Measurements from ENCODE around the gene FUT8.

Gene FUT8

GRCh38 chr14:65499138-65499537 lies 86.6 kb downstream of the FUT8 start:
- DNase-seq, result no peak

- DNase-seq, result no peak
Observed at GRCh38 chr14:65500075-65500474, 87.5 kb downstream of the FUT8 start.

- no peak for DNase-seq
Observed at GRCh38 chr14:65501328-65501727, 88.8 kb downstream of the FUT8 start.

- DNase-seq, result no peak
Observed at GRCh38 chr14:65502676-65503124, 90.2 kb downstream of the FUT8 start.

GRCh38 chr14:65503771-65504170 lies 91.2 kb downstream of the FUT8 start:
- DNase-seq, result no peak

- no peak for DNase-seq
Observed at GRCh38 chr14:65506801-65507200, 94.3 kb downstream of the FUT8 start.

- no peak for DNase-seq
Observed at GRCh38 chr14:65509842-65510241, 97.3 kb downstream of the FUT8 start.

GRCh38 chr14:65513671-65514070 lies 101.1 kb downstream of the FUT8 start:
- DNase-seq, result no peak

GRCh38 chr14:65517635-65518542 lies 105.4 kb downstream of the FUT8 start:
- no peak for DNase-seq

- DNase-seq, result no peak
Observed at GRCh38 chr14:65528069-65528468, 115.5 kb downstream of the FUT8 start.

GRCh38 chr14:65531148-65531547 lies 118.6 kb downstream of the FUT8 start:
- no peak for DNase-seq

GRCh38 chr14:65533736-65534404 lies 121.3 kb downstream of the FUT8 start:
- DNase-seq, result no peak

GRCh38 chr14:65536781-65537423 lies 124.4 kb downstream of the FUT8 start:
- no peak for DNase-seq

GRCh38 chr14:65548878-65549277 lies 136.3 kb downstream of the FUT8 start:
- no peak for DNase-seq

- no peak for DNase-seq
Observed at GRCh38 chr14:65549429-65549828, 136.9 kb downstream of the FUT8 start.

GRCh38 chr14:65550779-65551643 lies 138.5 kb downstream of the FUT8 start:
- no peak for DNase-seq

- DNase-seq, result no peak
Observed at GRCh38 chr14:65552724-65553123, 140.2 kb downstream of the FUT8 start.

- DNase-seq, result no peak
Observed at GRCh38 chr14:65554837-65555236, 142.3 kb downstream of the FUT8 start.

- no peak for DNase-seq
Observed at GRCh38 chr14:65555358-65555757, 142.8 kb downstream of the FUT8 start.

GRCh38 chr14:65558363-65558762 lies 145.8 kb downstream of the FUT8 start:
- no peak for DNase-seq

GRCh38 chr14:65560340-65561027 lies 148.0 kb downstream of the FUT8 start:
- no peak for DNase-seq

GRCh38 chr14:65564370-65564769 lies 151.8 kb downstream of the FUT8 start:
- no peak for DNase-seq

All from activated naive CD4-positive, alpha-beta T cell treated with anti-CD3 and anti-CD28 coated beads, Interleukin-2, amount 50 U/mL, for 16 hours (primary cell).